ENCODE results near the gene F5.
"Not testable (repeated sequence)": the region's sequence is repeated elsewhere in the genome, so short reads cannot be mapped to it uniquely, and the experiment has no call there.

The F5 gene

GRCh38 chr1:169507413-169507812, 78.9 kb downstream of the F5 start:
- no peak overlapping the region for H3K27ac ChIP-seq (ENCODE audit: low read length)
- no peak overlapping the region for H2AFZ ChIP-seq (ENCODE audit: low read depth, low read length)
- no peak for ATAC-seq (ENCODE audit: insufficient read depth, low read depth)
- H3K27me3 ChIP-seq (ENCODE audit: insufficient read depth, low read length, poor library complexity): no peaks in the 10 kb centered on the region
- no peaks in the 10 kb centered on the region for H3K9me3 ChIP-seq (ENCODE audit: insufficient read depth, low read length, severe bottlenecking)
- TF ChIP-seq, protein P1, sequence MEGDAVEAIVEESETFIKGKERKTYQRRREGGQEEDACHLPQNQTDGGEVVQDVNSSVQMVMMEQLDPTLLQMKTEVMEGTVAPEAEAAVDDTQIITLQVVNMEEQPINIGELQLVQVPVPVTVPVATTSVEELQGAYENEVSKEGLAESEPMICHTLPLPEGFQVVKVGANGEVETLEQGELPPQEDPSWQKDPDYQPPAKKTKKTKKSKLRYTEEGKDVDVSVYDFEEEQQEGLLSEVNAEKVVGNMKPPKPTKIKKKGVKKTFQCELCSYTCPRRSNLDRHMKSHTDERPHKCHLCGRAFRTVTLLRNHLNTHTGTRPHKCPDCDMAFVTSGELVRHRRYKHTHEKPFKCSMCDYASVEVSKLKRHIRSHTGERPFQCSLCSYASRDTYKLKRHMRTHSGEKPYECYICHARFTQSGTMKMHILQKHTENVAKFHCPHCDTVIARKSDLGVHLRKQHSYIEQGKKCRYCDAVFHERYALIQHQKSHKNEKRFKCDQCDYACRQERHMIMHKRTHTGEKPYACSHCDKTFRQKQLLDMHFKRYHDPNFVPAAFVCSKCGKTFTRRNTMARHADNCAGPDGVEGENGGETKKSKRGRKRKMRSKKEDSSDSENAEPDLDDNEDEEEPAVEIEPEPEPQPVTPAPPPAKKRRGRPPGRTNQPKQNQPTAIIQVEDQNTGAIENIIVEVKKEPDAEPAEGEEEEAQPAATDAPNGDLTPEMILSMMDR (IDR thresholded peaks at IDR 0.05; ENCODE audit: borderline replicate concordance, extremely low read depth, low read length, poor library complexity, severe bottlenecking): no peak
- no peak for TF ChIP-seq EZH2 (IDR thresholded peaks at IDR 0.05; ENCODE audit: borderline replicate concordance, low read depth, low read length, severe bottlenecking)
- no peak for DNase-seq
- H3K79me2 ChIP-seq (ENCODE audit: insufficient read depth, low read length): no peaks in the 10 kb centered on the region
- H3K4me3 ChIP-seq (ENCODE audit: low read depth in 1 of 2, low read length in 2 of 2): no peak overlapping the region
- H3K36me3 ChIP-seq (ENCODE audit: insufficient read depth, low read length): no peaks in the 10 kb centered on the region
- no peak overlapping the region for H3K4me2 ChIP-seq (ENCODE audit: insufficient read depth, low read length)
- no peaks in the 10 kb centered on the region for H4K20me1 ChIP-seq (ENCODE audit: insufficient read depth, low read length)
- no peak overlapping the region for H3K9ac ChIP-seq (ENCODE audit: low read depth, low read length)
- H3K4me1 ChIP-seq (ENCODE audit: insufficient read depth, low read length): peaks cover 13% of the 10 kb centered on the region

DNA sequence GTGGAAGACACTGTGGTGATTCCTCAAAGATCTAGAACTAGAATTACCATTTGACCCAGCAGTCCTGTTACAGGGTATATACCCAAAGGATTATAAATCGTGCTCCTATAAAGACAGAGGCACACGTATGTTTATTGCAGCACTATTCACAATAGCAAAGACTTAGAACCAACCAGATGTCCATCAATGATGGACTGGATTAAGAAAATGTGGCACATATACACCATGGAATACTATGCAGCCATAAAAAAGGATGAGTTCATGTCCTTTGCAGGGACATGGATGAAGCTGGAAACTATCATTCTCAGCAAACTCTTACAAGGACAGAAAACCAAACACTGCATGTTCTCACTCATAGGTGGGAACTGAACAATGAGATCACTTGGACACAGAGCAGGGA, 82.7 kb downstream of the F5 start:
- not testable (repeated sequence) for H3K36me3 ChIP-seq (ENCODE audit: insufficient read depth, low read length); H3K79me2 ChIP-seq (ENCODE audit: insufficient read depth, low read length); DNase-seq; H2AFZ ChIP-seq (ENCODE audit: low read depth, low read length); H3K4me1 ChIP-seq (ENCODE audit: insufficient read depth, low read length); ATAC-seq (ENCODE audit: insufficient read depth, low read depth); H3K4me3 ChIP-seq (ENCODE audit: low read depth in 1 of 2, low read length in 2 of 2); H4K20me1 ChIP-seq (ENCODE audit: insufficient read depth, low read length); H3K27ac ChIP-seq (ENCODE audit: low read length); H3K27me3 ChIP-seq (ENCODE audit: insufficient read depth, low read length, poor library complexity); H3K9ac ChIP-seq (ENCODE audit: low read depth, low read length); H3K9me3 ChIP-seq (ENCODE audit: insufficient read depth, low read length, severe bottlenecking); H3K4me2 ChIP-seq (ENCODE audit: insufficient read depth, low read length)

DNA sequence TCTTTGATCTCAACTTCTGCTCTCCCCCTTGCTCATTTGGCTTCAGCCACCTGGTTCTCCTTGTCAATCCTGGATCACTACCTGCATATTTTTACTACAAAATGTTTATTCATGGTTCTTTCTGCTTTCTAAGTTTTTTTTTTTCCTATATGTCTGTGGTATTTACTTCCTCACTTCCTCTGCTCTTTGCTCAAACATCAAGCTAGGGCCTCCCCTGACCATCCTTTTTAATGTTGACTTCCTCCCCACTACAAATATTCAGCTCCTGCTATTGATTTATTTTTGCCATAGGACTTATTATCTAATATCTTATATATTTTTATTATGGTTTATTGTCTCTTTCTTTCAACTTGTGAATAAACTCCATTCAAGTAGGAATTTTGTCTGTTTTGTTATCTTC, 86.5 kb downstream of the F5 start:
- H3K9me3 ChIP-seq (ENCODE audit: insufficient read depth, low read length, severe bottlenecking): no peaks in the 10 kb centered on the region
- ATAC-seq (ENCODE audit: insufficient read depth, low read depth) (no peak), DNase-seq (no peak)
- H3K36me3 ChIP-seq (ENCODE audit: insufficient read depth, low read length): no peaks in the 10 kb centered on the region
- no peak overlapping the region for H2AFZ ChIP-seq (ENCODE audit: low read depth, low read length)
- no peaks in the 10 kb centered on the region for H3K79me2 ChIP-seq (ENCODE audit: insufficient read depth, low read length)
- no peaks in the 10 kb centered on the region for H3K4me1 ChIP-seq (ENCODE audit: insufficient read depth, low read length)
- H3K4me3 ChIP-seq (ENCODE audit: low read depth in 1 of 2, low read length in 2 of 2): no peak overlapping the region
- no peaks in the 10 kb centered on the region for H3K27me3 ChIP-seq (ENCODE audit: insufficient read depth, low read length, poor library complexity)
- H3K27ac ChIP-seq (ENCODE audit: low read length): no peak overlapping the region
- H4K20me1 ChIP-seq (ENCODE audit: insufficient read depth, low read length): no peaks in the 10 kb centered on the region
- H3K9ac ChIP-seq (ENCODE audit: low read depth, low read length): no peak overlapping the region
- TF ChIP-seq EZH2 (IDR thresholded peaks at IDR 0.05; ENCODE audit: borderline replicate concordance, low read depth, low read length, severe bottlenecking): no peak
- TF ChIP-seq, protein P1 (IDR thresholded peaks at IDR 0.05; ENCODE audit: borderline replicate concordance, extremely low read depth, low read length, poor library complexity, severe bottlenecking): no peak
- no peak overlapping the region for H3K4me2 ChIP-seq (ENCODE audit: insufficient read depth, low read length)

GRCh38 chr1:169497317-169497716, 89.0 kb downstream of the F5 start:
- H3K4me3 ChIP-seq (ENCODE audit: low read depth in 1 of 2, low read length in 2 of 2): no peak overlapping the region
- H3K27ac ChIP-seq (ENCODE audit: low read length): no peak overlapping the region
- ATAC-seq (ENCODE audit: insufficient read depth, low read depth) (no peak), DNase-seq (no peak)
- no peak overlapping the region for H3K4me2 ChIP-seq (ENCODE audit: insufficient read depth, low read length)
- H3K79me2 ChIP-seq (ENCODE audit: insufficient read depth, low read length): no peaks in the 10 kb centered on the region
- TF ChIP-seq EZH2 (IDR thresholded peaks at IDR 0.05; ENCODE audit: borderline replicate concordance, low read depth, low read length, severe bottlenecking): no peak
- TF ChIP-seq, protein P1 (IDR thresholded peaks at IDR 0.05; ENCODE audit: borderline replicate concordance, extremely low read depth, low read length, poor library complexity, severe bottlenecking): no peak
- H3K9me3 ChIP-seq (ENCODE audit: insufficient read depth, low read length, severe bottlenecking): no peaks in the 10 kb centered on the region
- H3K27me3 ChIP-seq (ENCODE audit: insufficient read depth, low read length, poor library complexity): no peaks in the 10 kb centered on the region
- no peaks in the 10 kb centered on the region for H4K20me1 ChIP-seq (ENCODE audit: insufficient read depth, low read length)
- no peak overlapping the region for H2AFZ ChIP-seq (ENCODE audit: low read depth, low read length)
- no peak overlapping the region for H3K9ac ChIP-seq (ENCODE audit: low read depth, low read length)
- H3K36me3 ChIP-seq (ENCODE audit: insufficient read depth, low read length): no peaks in the 10 kb centered on the region
- no peaks in the 10 kb centered on the region for H3K4me1 ChIP-seq (ENCODE audit: insufficient read depth, low read length)
